Gastrocnemius medialis (tissue), 4 donors: ENCODE data around the gene SMG6.

Source experiments
- POLR2A ChIP-seq, 2 donors: fragments of 450-650 bp; IDR thresholded peaks; one replicate each; pipeline ENCODE4 v1.6.1; 2017; ENCODE audit warnings: antibody characterized with exemption in 2 of 2, mild to moderate bottlenecking in 2 of 2, moderate library complexity in 2 of 2
- TF ChIP-seq, protein P1 (sequence below), 5 experiments: fragments of 450-650 bp in 3 of 5; fragments of 200-600 bp in 2 of 5; sonication (generic) in 2 of 5; IDR thresholded peaks in 4 of 5; conservative IDR thresholded peaks in 1 of 5; 1 replicate in 4 of 5; 2 replicates in 1 of 5; pipeline ENCODE4 v1.5.1; 2016 to 2019; ENCODE audit warnings: antibody characterized with exemption in 5 of 5, mild to moderate bottlenecking in 3 of 5, moderate library complexity in 3 of 5

- TF ChIP-seq, protein P1, sequence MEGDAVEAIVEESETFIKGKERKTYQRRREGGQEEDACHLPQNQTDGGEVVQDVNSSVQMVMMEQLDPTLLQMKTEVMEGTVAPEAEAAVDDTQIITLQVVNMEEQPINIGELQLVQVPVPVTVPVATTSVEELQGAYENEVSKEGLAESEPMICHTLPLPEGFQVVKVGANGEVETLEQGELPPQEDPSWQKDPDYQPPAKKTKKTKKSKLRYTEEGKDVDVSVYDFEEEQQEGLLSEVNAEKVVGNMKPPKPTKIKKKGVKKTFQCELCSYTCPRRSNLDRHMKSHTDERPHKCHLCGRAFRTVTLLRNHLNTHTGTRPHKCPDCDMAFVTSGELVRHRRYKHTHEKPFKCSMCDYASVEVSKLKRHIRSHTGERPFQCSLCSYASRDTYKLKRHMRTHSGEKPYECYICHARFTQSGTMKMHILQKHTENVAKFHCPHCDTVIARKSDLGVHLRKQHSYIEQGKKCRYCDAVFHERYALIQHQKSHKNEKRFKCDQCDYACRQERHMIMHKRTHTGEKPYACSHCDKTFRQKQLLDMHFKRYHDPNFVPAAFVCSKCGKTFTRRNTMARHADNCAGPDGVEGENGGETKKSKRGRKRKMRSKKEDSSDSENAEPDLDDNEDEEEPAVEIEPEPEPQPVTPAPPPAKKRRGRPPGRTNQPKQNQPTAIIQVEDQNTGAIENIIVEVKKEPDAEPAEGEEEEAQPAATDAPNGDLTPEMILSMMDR (IDR thresholded peaks at IDR 0.05 in 4 of 5, conservative IDR thresholded peaks at IDR 0.05 in 1 of 5): no peak
- no peak for TF ChIP-seq POLR2A (IDR thresholded peaks at IDR 0.05)
These were observed 157.3 kb downstream of the SMG6 start for GRCh38 chr17:2146132-2146871.
